Measurements from ENCODE around the gene PPP5C. TPM values are rescaled to one million over a fixed set of nuclear protein-coding genes. Genes with fewer than 3 reads are reported as not detected.

Gene PPP5C
- polyA plus RNA-seq, 1 donor from 2014 or later, result 99.3 TPM

DNA sequence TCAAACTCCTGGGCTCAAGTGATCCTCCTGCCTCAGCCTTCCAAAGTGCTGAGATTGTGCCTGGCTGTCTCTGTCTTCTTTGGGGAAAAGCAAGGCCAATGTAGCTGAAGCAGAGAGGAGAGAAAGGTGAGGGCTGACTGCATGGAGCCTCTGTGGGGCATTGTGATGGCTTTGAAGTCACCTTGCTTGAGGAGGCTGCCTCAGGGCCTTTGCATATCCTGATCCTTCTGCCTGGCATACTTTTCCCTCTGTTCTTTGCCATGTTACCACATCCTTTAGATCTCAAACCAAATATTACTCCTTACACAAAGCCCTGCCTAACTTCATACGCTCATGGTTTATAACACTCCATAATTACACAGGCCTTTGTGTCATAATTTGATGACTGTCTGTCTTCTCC lies 9.4 kb upstream of the PPP5C start:
- Histone ChIP-seq H3K4me2 (ENCODE audit: low read length) (no peak overlapping the region), H3K4me3 (ENCODE audit: low read length) (no peak overlapping the region)
- TF ChIP-seq MXI1 (conservative IDR thresholded peaks at IDR 0.05; ENCODE audit: poor library complexity, severe bottlenecking) (no peak), SMC3 (conservative IDR thresholded peaks at IDR 0.05; ENCODE audit: poor library complexity) (no peak)
- TF ChIP-seq, protein P1, sequence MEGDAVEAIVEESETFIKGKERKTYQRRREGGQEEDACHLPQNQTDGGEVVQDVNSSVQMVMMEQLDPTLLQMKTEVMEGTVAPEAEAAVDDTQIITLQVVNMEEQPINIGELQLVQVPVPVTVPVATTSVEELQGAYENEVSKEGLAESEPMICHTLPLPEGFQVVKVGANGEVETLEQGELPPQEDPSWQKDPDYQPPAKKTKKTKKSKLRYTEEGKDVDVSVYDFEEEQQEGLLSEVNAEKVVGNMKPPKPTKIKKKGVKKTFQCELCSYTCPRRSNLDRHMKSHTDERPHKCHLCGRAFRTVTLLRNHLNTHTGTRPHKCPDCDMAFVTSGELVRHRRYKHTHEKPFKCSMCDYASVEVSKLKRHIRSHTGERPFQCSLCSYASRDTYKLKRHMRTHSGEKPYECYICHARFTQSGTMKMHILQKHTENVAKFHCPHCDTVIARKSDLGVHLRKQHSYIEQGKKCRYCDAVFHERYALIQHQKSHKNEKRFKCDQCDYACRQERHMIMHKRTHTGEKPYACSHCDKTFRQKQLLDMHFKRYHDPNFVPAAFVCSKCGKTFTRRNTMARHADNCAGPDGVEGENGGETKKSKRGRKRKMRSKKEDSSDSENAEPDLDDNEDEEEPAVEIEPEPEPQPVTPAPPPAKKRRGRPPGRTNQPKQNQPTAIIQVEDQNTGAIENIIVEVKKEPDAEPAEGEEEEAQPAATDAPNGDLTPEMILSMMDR (IDR thresholded peaks at IDR 0.05; ENCODE audit: poor library complexity, severe bottlenecking), result no peak

DNA sequence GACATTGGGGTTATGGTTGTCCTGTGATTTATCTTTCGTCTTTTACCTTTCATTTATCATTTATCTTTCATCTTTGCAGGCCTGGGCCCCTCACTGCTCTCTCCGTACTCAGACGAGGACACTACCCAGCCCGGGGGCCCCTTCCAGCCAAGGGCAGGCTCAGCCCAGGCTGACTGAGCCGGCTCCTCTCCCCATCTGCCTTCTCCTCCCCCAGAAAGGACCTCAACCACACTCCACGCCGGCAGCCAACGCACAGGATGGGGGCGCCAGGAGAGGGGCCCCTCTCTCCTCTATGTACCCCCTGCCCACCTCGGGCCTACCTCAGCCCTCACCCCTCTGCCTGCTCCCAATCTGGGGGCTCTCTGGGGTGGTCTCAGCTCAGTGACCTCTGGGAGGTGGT lies 7.4 kb upstream of the PPP5C start:
- no peak overlapping the region for H3K27ac ChIP-seq (ENCODE audit: low read length)
- no peaks in the 10 kb centered on the region for H3K9me2 ChIP-seq (ENCODE audit: insufficient read depth, low read length)
- H3K9ac ChIP-seq (ENCODE audit: low read length), result no peak overlapping the region

More for the DNA sequence above, 9.4 kb upstream of the PPP5C start:
- Histone ChIP-seq H2AFZ (ENCODE audit: low read depth, low read length) (no peak overlapping the region), H3K27me3 (ENCODE audit: insufficient read depth, low read depth, low read length) (no peaks in the 10 kb centered on the region), H3K9ac (ENCODE audit: low read length) (no peak overlapping the region), H4K20me1 (ENCODE audit: insufficient read depth) (no peaks in the 10 kb centered on the region), H3K27ac (ENCODE audit: low read length) (no peak overlapping the region), H3K9me3 (ENCODE audit: low read length) (no peaks in the 10 kb centered on the region), H3F3A (ENCODE audit: insufficient read depth, low read length, poor library complexity, severe bottlenecking) (no peaks in the 10 kb centered on the region), H3K36me3 (ENCODE audit: insufficient read depth, low read length) (no peaks in the 10 kb centered on the region), H3K9me2 (ENCODE audit: insufficient read depth, low read length) (no peaks in the 10 kb centered on the region), H3K79me2 (replicated peaks; ENCODE audit: insufficient read depth, low read length) (no peaks in the 10 kb centered on the region)

DNA sequence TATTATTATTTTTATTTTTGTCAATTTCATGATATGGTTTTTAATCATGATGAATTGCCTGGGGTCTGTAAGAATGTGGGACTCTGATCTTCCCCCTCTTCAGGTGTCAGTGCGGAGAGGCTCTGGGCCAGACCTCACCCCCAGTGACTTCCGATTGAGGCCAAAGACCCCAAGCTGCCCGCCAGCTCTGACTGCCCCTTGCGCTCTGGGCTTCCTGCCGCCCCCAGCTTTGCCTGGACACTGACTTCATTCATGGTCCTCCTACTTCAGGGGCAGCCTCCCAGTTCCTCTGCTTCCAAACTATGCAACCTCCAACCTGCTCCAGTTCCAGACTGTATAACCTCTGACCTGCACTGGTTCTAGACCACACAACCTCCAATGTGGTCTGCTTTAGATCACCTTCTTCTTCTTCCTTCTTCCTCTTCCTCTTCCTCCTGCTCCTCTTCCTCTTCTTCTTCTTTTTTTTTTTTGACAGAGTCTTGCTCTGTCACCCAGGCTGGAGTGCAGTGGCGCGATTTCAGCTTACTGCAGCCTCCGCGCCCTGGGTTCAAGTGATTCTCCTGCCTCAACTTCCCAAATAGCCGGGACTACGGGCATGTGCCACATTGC lies 6.7 kb upstream of the PPP5C start:
- Histone ChIP-seq H2AFZ (ENCODE audit: low read depth, low read length) (no peak overlapping the region), H3K79me2 (replicated peaks; ENCODE audit: insufficient read depth, low read length) (no peaks in the 10 kb centered on the region), H3K36me3 (ENCODE audit: insufficient read depth, low read length) (no peaks in the 10 kb centered on the region), H3K4me3 (ENCODE audit: low read length) (no peak overlapping the region), H3K9ac (ENCODE audit: low read length) (no peak overlapping the region), H3F3A (ENCODE audit: insufficient read depth, low read length, poor library complexity, severe bottlenecking) (no peaks in the 10 kb centered on the region), H3K9me3 (ENCODE audit: low read length) (no peaks in the 10 kb centered on the region), H4K20me1 (ENCODE audit: insufficient read depth) (no peaks in the 10 kb centered on the region), H3K9me2 (ENCODE audit: insufficient read depth, low read length) (no peaks in the 10 kb centered on the region), H3K27ac (ENCODE audit: low read length) (no peak overlapping the region), H3K4me2 (ENCODE audit: low read length) (no peak overlapping the region), H3K27me3 (ENCODE audit: insufficient read depth, low read depth, low read length) (no peaks in the 10 kb centered on the region)
- TF ChIP-seq REST (IDR thresholded peaks at IDR 0.05; ENCODE audit: borderline replicate concordance), result no peak
- no peak for TF ChIP-seq TAF1 (IDR thresholded peaks at IDR 0.05; ENCODE audit: low read depth)
- TF ChIP-seq EZH2 (IDR thresholded peaks at IDR 0.05; ENCODE audit: borderline replicate concordance, insufficient read depth, low read length, poor library complexity, severe bottlenecking), result no peak
- TF ChIP-seq EP300 (conservative IDR thresholded peaks at IDR 0.05; ENCODE audit: poor library complexity, severe bottlenecking), result no peak
- no peak for TF ChIP-seq RAD21 (conservative IDR thresholded peaks at IDR 0.05)
- no peak for TF ChIP-seq SMC3 (conservative IDR thresholded peaks at IDR 0.05; ENCODE audit: poor library complexity)
- TF ChIP-seq, protein P1 (IDR thresholded peaks at IDR 0.05; ENCODE audit: poor library complexity, severe bottlenecking), result no peak
- TF ChIP-seq MXI1 (conservative IDR thresholded peaks at IDR 0.05; ENCODE audit: poor library complexity, severe bottlenecking), result no peak
- TF ChIP-seq POLR2AphosphoS5 (IDR thresholded peaks at IDR 0.05), result no peak

More for the DNA sequence above, 7.4 kb upstream of the PPP5C start:
- TF ChIP-seq EZH2 (IDR thresholded peaks at IDR 0.05; ENCODE audit: borderline replicate concordance, insufficient read depth, low read length, poor library complexity, severe bottlenecking), result no peak
- H3K79me2 ChIP-seq (replicated peaks; ENCODE audit: insufficient read depth, low read length), result no peaks in the 10 kb centered on the region
- no peak overlapping the region for H2AFZ ChIP-seq (ENCODE audit: low read depth, low read length)
- H3K4me3 ChIP-seq (ENCODE audit: low read length), result no peak overlapping the region
- no peaks in the 10 kb centered on the region for H3K9me3 ChIP-seq (ENCODE audit: low read length)
- H3K4me2 ChIP-seq (ENCODE audit: low read length), result no peak overlapping the region
- H3K36me3 ChIP-seq (ENCODE audit: insufficient read depth, low read length), result no peaks in the 10 kb centered on the region
- H4K20me1 ChIP-seq (ENCODE audit: insufficient read depth), result no peaks in the 10 kb centered on the region
- no peaks in the 10 kb centered on the region for H3K27me3 ChIP-seq (ENCODE audit: insufficient read depth, low read depth, low read length)
- no peaks in the 10 kb centered on the region for H3F3A ChIP-seq (ENCODE audit: insufficient read depth, low read length, poor library complexity, severe bottlenecking)
